Endometrium (tissue), 2 donors: ENCODE measurements around the gene RAB11B.
"Not testable (repeated sequence)": the region's sequence is repeated elsewhere in the genome, so short reads cannot be mapped to it uniquely, and the experiment has no call there.

Source experiments
- FAIRE-seq: peaks from 2 replicates; lab custom pipeline; 2012; peaks lifted over from hg19 to GRCh38; lab: Jason Lieb, UNC
- donor health status: control.
- donor health status: control.

The RAB11B gene

GRCh38 chr19:8429826-8430225, 39.7 kb downstream of the RAB11B start:
- no peak for FAIRE-seq

DNA sequence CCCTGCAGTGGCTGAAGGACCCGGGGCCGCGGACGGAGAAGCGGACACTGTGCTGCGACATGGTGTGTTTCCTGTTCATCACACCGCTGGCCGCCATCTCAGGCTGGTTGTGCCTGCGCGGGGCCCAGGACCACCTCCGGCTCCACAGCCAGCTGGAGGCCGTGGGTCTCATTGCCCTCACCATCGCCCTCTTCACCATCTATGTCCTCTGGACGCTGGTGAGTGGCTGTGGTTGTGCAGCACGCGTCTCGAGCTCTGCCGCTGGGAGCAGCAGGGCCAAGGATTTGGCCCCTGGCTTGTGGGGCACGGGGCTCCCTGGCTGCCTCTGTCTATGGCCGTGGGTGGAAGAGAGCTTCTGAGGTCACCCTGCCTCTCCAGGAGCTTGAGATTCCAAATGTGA, 40.5 kb downstream of the RAB11B start:
- FAIRE-seq, result no peak

DNA sequence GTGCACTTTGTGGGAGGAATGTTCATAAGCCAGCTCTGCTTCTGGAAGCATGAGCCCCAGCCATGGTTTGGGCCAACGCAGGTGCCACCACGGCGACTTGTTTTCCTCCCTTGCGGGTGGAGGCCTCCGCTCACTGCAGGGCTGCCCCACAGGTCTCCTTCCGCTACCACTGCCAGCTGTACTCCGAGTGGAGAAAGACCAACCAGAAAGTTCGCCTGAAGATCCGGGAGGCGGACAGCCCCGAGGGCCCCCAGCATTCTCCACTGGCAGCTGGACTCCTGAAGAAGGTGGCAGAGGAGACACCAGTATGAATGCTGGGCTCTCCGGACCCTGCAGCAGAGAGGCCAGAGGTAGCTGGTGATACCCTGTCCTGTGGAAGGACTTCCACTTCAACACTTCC, 48.1 kb downstream of the RAB11B start:
- FAIRE-seq, result no peak

GRCh38 chr19:8441725-8442544, 51.8 kb downstream of the RAB11B start:
- no peak for FAIRE-seq

DNA sequence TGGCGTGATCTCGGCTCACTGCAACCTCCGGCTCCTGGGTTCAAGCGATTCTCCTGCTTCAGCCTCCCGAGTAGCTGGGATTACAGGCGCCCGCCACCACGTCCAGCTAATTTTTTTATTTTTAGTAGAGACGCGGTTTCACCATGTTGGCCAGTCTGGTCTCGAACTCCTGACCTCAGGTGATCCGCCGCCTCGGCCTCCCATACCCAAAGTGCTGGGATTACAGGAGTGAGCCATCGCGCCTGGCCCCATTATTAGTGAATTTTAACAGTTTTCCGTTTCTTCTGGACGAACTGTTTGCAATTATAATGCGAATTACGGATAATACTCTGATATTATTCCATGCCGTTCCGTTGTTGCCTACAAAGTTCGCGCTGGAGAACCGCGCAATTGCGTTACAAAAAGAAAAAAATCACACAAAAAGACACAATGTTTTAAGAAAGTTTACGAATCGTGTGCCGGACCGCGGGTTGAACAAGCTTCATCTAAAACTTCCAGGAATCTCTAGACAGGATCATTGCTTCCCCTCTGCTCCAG, 54.0 kb downstream of the RAB11B start:
- not testable (repeated sequence) for FAIRE-seq

DNA sequence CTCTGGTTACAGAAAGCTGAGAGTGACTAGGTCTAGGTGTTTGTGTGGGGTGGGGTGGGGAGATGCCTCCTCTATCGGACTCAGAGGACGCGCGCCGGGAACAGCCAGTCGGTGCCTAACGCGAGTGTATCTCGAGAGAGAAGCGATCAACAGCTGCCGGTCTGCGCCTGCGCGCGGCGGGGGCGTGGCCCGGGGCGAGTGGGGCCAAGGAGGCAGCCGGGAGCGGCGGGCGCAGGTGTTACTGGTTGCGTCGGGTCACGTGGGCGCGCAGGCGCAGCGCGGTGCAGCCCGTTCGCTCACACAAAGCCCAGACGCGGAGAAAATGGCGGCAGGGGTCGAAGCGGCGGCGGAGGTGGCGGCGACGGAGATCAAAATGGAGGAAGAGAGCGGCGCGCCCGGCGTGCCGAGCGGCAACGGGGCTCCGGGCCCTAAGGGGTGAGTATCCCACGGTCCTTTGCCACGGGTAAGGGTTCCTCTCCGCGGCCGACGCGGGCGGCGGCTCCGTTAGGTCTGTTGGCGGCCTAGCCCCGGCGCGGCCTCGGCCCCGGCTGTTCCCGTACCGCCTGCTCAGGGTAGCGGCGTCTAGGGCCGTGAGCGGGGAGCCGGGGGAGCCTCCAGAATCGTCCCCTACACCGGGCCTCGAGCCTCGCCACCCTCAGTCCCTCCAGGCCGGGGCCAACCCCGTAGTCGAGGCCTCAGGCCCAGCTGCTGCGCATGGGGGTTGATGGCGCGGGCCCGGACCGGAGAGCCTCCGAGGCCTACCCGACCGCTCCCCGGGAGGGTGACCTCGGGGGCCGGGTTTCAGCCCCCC, 54.7 kb downstream of the RAB11B start, which contains the start of gene HNRNPM:
Gene HNRNPM, plus strand, starts transcription at position 299 of the 811 bp plus-strand sequence. Its CDS starts 24 bp downstream, at position 323.
- peak; percentile 63 for FAIRE-seq

DNA sequence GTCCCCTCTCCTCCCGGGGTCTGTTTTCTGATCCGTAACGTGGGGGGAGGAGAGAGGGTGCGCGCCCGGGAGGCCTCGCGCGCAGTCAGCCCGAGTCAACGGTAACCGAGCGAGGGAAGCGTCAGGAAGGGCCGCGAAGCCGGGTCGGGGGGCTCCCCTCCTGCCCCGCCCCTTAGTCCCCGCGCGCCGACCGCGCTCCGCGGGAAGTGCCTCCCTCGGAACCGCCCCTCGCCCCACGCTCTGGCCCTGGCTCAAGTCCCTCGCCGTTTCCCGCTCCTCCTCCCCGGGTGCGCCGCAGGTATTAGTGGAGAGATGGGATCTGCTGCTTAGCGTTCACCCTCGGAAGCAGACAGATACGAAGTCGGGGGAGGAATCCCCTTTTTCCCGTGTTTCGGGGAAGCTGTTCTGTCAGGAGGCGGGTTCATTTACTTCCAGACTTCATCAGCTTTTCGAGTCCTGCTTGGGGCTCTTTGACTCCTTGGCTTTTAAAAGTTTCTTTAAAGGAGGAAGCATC, 55.4 kb downstream of the RAB11B start:
- FAIRE-seq, result no peak

GRCh38 chr19:8446061-8446709, 56.0 kb downstream of the RAB11B start:
- FAIRE-seq, result no peak

DNA sequence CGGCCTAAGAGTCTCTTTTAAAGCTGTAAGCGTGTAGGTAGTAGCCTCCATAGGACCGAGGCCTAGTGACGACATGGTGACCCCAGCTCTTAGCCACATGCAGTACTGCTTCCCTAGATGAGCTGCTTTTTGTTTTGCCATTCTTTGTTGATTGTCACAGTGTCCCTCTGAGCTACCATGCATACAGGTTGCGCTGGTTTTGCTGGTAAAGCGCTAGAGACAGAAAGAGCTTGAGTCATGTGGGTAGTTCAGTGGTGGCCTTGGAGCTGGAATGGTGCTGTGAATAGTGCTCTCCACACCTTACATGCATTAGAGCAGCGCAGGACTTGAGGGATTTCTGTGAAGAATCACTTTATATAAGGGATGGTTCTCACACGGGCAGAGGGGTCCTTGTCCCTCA, 59.7 kb downstream of the RAB11B start:
- no peak for FAIRE-seq

DNA sequence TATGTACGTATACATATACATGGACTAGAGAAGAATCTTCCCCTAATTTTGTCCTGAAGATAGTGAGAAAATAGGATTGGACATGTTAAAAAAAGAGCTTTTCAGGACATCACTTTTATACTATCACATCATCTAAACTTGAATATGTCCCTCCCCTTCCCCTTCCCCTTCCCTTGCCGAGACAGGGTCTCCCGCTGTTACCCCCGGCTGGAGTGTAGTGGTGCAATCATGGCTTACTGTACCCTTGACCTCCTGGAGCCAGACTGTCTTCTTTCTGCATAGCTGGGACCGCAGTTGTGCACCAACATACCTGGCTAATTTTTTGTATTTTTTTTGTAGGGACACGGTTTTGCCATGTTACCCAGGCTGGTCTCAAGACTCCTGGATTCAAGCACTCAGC, 61.2 kb downstream of the RAB11B start:
- no peak for FAIRE-seq

DNA sequence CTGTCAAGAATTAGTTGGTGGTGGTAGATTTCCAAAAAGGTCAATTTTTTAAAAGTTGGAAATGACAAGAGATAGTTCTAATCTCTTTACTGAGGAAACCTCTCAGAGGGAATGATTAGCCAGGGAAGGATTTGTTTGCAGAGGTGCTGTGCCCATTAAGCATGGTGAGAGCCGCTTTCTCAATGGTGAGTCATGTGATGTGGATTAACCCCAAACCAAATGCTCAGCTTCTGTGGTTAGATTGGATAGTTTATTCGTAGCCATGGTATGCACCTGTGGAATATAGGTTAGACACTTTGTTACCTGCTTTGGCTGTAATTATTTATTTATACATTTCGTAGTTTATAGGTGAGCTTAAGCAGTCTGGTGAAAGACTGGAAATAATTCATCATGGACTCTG, 61.7 kb downstream of the RAB11B start:
- FAIRE-seq, result no peak

- FAIRE-seq, result no peak
Measured at GRCh38 chr19:8452446-8453123, 62.4 kb downstream of the RAB11B start.

GRCh38 chr19:8453616-8454015, 63.5 kb downstream of the RAB11B start:
- FAIRE-seq, result no peak
